ENCODE measurements around the gene HES5. TPM values are rescaled to one million over a fixed set of nuclear protein-coding genes. Genes with fewer than 3 reads are reported as not detected.

Gene HES5
- polyA plus RNA-seq, 3 donors = not detected

DNA sequence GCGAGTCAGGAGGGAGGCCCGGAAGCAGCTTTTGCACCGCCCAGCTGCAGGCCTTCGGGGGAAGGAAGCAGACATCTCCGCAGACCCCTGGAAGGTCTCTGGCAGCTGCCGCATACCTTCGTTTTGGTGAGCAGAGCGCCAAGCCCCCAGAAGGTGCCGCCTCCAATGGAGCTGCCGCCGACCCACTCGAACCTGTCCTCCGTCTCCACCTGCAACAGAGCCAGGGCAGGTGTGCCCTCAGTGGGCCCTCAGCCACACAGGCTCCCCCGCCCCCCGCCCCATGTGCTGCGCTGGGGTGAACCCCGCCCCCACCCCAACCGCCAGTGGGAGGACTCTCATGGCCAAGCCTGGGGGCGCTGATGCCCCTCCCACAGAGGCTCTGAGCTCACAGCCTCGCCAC is 9.9 kb downstream of the HES5 start:
- no peak overlapping the region for H3K27ac Mint-ChIP-seq
- no peak overlapping the region for H3K4me3 Mint-ChIP-seq
- H3K9ac ChIP-seq (ENCODE audit: insufficient read depth, low read length, poor library complexity, severe bottlenecking) = no peak overlapping the region
- H3K36me3 Mint-ChIP-seq = peaks cover 64 to 81% of the 10 kb centered on the region in 2 donors
- 98% methylated on average over 8 of the region's 20 CpGs for WGBS (ENCODE audit: insufficient coverage)
- intact Hi-C loops (cut with micrococcal nuclease) = loop anchor here (5.0 to 10.0 kb wide), 2 partner anchors 128 to 315 kb away; partner anchors contain the start of genes MORN1 (in 1 of the 2) and RER1 (in 1 of the 2)
- peaks cover 0 to 1% (median 0%) of the 10 kb centered on the region in 3 donors for H3K27me3 Mint-ChIP-seq (ENCODE audit: low read depth in 3 of 3)
- H3K9me3 ChIP-seq (replicated peaks in 1 of 2; ENCODE audit: control insufficient read depth in 1 of 2, insufficient read depth in 1 of 2, low read length in 2 of 2) = no peaks in the 10 kb centered on the region
- H3K4me1 ChIP-seq (ENCODE audit: control insufficient read depth in 1 of 2, insufficient read depth in 2 of 2, low read length in 2 of 2) = peaks cover 8 to 13% of the 10 kb centered on the region in 2 donors
- no peak overlapping the region for H3K4me3 ChIP-seq (replicated peaks in 1 of 3; ENCODE audit: low read depth in 2 of 3, low read length in 3 of 3)
- H2AFZ ChIP-seq (ENCODE audit: insufficient read depth, low read depth, low read length, poor library complexity, severe bottlenecking) = no peak overlapping the region
- H3K36me3 ChIP-seq (replicated peaks in 1 of 2; ENCODE audit: control insufficient read depth in 1 of 2, insufficient read depth in 2 of 2, low read length in 2 of 2) = peaks cover 63 to 76% of the 10 kb centered on the region in 2 donors
- DNase-seq = no peak
- peaks cover 83% of the 10 kb centered on the region for H4K20me1 ChIP-seq (ENCODE audit: insufficient read depth, low read length)
- peaks cover 38% of the 10 kb centered on the region for H3K79me2 ChIP-seq (ENCODE audit: insufficient read depth, low read length)
- no peaks in the 10 kb centered on the region for H3K9me3 Mint-ChIP-seq
- H3K27ac ChIP-seq (ENCODE audit: low read depth in 1 of 2, low read length in 2 of 2) = no peak overlapping the region
- TF ChIP-seq, protein P1, sequence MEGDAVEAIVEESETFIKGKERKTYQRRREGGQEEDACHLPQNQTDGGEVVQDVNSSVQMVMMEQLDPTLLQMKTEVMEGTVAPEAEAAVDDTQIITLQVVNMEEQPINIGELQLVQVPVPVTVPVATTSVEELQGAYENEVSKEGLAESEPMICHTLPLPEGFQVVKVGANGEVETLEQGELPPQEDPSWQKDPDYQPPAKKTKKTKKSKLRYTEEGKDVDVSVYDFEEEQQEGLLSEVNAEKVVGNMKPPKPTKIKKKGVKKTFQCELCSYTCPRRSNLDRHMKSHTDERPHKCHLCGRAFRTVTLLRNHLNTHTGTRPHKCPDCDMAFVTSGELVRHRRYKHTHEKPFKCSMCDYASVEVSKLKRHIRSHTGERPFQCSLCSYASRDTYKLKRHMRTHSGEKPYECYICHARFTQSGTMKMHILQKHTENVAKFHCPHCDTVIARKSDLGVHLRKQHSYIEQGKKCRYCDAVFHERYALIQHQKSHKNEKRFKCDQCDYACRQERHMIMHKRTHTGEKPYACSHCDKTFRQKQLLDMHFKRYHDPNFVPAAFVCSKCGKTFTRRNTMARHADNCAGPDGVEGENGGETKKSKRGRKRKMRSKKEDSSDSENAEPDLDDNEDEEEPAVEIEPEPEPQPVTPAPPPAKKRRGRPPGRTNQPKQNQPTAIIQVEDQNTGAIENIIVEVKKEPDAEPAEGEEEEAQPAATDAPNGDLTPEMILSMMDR (IDR thresholded peaks at IDR 0.05) = no peak
- H3K27me3 ChIP-seq (ENCODE audit: control insufficient read depth in 2 of 2, insufficient read depth in 2 of 2, low read length in 2 of 2) = no peaks in the 10 kb centered on the region
- peaks cover 14% of the 10 kb centered on the region for H3K4me1 Mint-ChIP-seq
- no peak overlapping the region for H3K4me2 ChIP-seq (replicated peaks; ENCODE audit: extremely low read depth, low read length, poor library complexity, severe bottlenecking)

DNA sequence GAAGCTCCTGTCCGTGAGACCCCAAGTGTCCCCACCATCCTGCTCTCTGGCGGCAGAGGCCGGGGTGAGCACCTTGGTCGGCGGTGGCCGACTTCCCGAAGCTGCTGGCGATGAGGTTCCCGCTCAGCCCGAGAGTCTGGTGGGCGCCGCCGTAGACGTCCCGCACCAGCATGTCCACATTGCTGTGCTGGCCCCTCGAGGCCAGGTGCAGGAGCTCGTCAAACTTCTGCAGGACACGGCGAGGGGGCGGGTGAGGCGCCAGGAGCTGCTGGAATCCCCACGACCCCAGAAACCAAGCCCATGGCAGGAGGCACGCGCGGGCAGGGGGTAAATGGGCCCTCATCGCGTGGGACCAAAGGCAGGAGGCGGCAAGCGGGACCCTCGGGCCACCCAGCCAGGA is 10.3 kb downstream of the HES5 start:
- WGBS (ENCODE audit: insufficient coverage) = 96% methylated on average over 30 of the region's 30 CpGs
- H3K9me3 Mint-ChIP-seq = no peaks in the 10 kb centered on the region
- intact Hi-C loops (cut with micrococcal nuclease) = loop anchor here (5.0 to 10.0 kb wide), 2 partner anchors 127 to 315 kb away; partner anchors contain the start of genes MORN1 (in 1 of the 2) and RER1 (in 1 of the 2)
- Histone ChIP-seq H3K36me3 (replicated peaks in 1 of 2; ENCODE audit: control insufficient read depth in 1 of 2, insufficient read depth in 2 of 2, low read length in 2 of 2) (peaks cover 67 to 81% of the 10 kb centered on the region in 2 donors), H3K27ac (ENCODE audit: low read depth in 1 of 2, low read length in 2 of 2) (no peak overlapping the region), H2AFZ (ENCODE audit: insufficient read depth, low read depth, low read length, poor library complexity, severe bottlenecking) (no peak overlapping the region), H3K4me3 (replicated peaks in 1 of 3; ENCODE audit: low read depth in 2 of 3, low read length in 3 of 3) (no peak overlapping the region), H3K27me3 (ENCODE audit: control insufficient read depth in 2 of 2, insufficient read depth in 2 of 2, low read length in 2 of 2) (no peaks in the 10 kb centered on the region), H3K9ac (ENCODE audit: insufficient read depth, low read length, poor library complexity, severe bottlenecking) (no peak overlapping the region), H3K79me2 (ENCODE audit: insufficient read depth, low read length) (peaks cover 33% of the 10 kb centered on the region), H3K4me2 (replicated peaks; ENCODE audit: extremely low read depth, low read length, poor library complexity, severe bottlenecking) (no peak overlapping the region), H4K20me1 (ENCODE audit: insufficient read depth, low read length) (peaks cover 80% of the 10 kb centered on the region), H3K9me3 (replicated peaks in 1 of 2; ENCODE audit: control insufficient read depth in 1 of 2, insufficient read depth in 1 of 2, low read length in 2 of 2) (no peaks in the 10 kb centered on the region), H3K4me1 (ENCODE audit: control insufficient read depth in 1 of 2, insufficient read depth in 2 of 2, low read length in 2 of 2) (peaks cover 3 to 8% of the 10 kb centered on the region in 2 donors)
- no peak overlapping the region for H3K4me3 Mint-ChIP-seq
- H3K36me3 Mint-ChIP-seq = peaks cover 67 to 83% of the 10 kb centered on the region in 2 donors
- H3K27ac Mint-ChIP-seq = no peak overlapping the region
- peaks cover 10% of the 10 kb centered on the region for H3K4me1 Mint-ChIP-seq
- TF ChIP-seq, protein P1 (IDR thresholded peaks at IDR 0.05) = no peak
- DNase-seq = no peak
- peaks cover 0 to 1% (median 0%) of the 10 kb centered on the region in 3 donors for H3K27me3 Mint-ChIP-seq (ENCODE audit: low read depth in 3 of 3)
